Renal cortical epithelial cell (primary cell): ENCODE measurements around the gene CHAF1A. TPM values are rescaled to one million over a fixed set of nuclear protein-coding genes. Genes with fewer than 3 reads are reported as not detected.

Experiments used
- DNase-seq: peaks from one replicate; pipeline ENCODE4 v3.0.0-alpha.2; 2011; ENCODE audit warnings: low read depth
- total RNA-seq: library from RNA; depleted of rRNA; stranded (reverse); fragments of >200 nt; gene quantifications from 2 replicates; pipeline ENCODE4 v1.2.3, GENCODE V29; 2014

Gene CHAF1A, protein sequence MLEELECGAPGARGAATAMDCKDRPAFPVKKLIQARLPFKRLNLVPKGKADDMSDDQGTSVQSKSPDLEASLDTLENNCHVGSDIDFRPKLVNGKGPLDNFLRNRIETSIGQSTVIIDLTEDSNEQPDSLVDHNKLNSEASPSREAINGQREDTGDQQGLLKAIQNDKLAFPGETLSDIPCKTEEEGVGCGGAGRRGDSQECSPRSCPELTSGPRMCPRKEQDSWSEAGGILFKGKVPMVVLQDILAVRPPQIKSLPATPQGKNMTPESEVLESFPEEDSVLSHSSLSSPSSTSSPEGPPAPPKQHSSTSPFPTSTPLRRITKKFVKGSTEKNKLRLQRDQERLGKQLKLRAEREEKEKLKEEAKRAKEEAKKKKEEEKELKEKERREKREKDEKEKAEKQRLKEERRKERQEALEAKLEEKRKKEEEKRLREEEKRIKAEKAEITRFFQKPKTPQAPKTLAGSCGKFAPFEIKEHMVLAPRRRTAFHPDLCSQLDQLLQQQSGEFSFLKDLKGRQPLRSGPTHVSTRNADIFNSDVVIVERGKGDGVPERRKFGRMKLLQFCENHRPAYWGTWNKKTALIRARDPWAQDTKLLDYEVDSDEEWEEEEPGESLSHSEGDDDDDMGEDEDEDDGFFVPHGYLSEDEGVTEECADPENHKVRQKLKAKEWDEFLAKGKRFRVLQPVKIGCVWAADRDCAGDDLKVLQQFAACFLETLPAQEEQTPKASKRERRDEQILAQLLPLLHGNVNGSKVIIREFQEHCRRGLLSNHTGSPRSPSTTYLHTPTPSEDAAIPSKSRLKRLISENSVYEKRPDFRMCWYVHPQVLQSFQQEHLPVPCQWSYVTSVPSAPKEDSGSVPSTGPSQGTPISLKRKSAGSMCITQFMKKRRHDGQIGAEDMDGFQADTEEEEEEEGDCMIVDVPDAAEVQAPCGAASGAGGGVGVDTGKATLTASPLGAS
- 5.6 and 10.9 TPM in 2 replicates for total RNA-seq

DNA sequence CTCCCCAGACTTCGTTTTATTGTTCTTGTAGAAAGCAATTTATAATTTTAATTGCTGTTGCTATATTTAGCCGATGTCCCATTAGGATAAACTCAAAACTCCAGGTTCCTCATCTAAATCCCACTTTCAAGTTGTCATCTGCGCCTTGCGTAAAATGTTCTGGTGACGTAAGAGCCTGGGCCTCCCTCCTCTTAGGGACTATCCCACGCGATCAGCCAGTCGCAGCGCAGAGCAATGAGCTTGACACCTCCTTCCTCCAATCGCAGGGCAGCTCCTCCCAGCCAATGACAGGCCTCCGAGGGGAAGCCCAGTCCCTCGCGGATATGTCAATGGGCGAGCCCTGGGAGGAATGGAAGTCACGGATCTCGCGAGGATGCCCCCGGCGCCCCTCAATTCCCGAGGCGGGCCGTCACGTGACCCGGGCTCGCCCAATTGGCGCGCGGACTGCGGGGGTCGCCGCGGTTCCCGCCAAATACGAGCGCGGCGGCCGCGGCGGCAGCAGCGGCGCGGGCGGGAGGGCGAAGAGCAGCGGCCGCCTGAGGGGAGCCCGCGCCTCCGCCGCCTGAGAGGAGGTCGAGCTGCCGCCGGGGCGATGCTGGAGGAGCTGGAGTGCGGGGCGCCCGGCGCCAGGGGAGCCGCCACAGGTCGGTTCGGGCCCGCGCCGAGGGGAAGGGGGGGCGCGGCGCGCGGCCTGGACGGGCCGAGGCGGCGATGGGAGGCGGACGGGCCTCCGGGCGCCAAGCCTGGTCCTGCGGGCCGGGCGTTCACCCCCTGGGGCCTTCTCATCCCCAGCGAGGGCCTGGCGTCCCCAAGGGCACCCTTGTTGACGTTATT is at the start of gene CHAF1A:
CHAF1A (plus strand) TSS at position 470 of the 834 bp plus-strand sequence; CDS start at position 593, 123 bp downstream.
- DNase-seq = peak; percentile 99

DNA sequence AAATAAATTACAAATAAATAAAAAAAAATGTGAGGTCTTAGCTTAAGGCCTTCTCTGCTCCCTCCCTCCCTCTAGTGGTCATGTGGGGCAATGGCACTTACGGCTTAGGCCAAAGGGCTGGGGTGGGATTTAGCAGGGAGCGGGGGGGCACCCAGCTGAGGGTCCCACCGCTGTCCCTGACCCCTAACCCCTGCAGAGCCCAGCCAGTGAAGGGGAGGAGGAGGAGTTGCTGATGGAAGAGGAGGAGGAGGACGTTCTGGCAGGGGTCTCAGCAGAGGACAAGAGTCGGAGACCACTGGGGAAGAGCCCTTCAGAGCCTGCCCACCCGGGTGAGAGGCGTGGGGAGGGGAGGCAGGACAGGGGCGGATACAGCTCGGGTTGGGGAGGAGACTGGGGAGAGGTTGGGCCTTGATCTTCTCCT is 49.7 kb upstream of the CHAF1A start:
- DNase-seq = peak; percentile 56

DNA sequence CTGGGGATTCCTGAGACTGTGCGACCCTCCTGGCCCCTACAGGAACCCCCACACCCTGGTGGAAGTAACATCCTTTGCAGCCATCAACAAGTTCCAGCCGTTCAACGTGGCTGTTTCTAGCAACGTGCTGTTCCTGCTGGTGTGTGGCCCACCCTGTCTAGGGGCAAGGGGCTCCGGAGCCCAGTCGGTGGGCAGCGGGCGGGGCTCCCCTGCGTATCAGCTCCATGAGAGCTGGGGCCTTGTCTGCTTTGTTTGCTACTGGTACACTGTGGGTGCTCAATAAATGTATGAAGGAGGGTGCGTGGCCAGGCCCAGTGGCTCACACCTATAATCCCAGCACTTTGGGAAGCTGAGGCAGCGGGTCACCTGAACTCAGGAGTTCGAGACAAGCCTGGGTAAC is 48.2 kb upstream of the CHAF1A start:
- no peak for DNase-seq

DNA sequence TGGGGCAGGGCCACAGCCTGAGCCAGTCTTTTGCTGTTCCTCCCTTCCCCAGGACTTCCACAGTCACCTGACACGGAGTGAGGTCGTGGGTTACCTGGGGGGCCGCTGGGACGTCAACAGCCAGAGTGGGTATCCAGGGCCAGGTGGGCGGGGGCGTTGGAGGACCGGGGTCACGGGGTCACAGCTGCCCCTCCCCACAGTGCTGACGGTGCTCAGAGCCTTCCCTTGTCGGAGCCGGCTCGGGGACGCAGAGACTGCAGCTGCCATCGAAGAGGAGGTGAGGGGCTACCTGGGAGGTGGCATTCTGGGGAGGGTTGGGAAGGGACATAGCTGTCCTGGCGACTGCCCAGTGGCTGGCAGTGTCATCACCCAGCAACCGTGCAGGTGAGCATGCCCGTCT is 47.5 kb upstream of the CHAF1A start:
- no peak for DNase-seq

DNA sequence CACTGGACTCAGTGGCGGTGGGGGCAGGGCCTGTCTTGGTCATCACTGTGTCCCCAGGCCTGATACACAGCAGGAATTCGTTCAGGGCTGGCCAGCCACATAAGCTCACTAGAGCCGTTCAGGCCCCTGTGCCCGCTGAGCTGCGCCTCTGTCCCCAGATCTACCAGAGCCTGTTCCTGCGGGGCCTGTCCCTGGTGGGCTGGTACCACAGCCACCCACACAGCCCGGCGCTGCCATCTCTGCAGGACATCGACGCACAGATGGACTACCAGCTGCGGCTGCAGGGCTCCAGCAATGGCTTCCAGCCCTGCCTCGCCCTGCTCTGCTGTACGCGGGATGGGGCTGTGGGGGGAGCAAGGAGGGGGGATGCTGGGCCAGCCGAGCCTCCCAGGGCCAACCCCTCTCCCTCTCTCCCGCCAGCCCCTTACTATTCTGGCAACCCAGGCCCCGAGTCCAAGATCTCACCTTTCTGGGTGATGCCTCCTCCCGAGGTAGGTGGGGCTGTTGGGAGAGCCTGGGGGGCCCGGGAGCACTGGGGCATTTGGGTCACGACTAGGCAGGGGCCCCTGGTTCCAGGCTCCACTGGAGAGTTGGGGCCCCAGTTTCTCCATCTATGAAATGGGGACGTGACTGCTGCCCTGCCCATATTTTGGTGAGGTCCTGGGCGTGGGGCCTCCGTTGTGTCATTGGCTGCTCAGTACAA is 45.2 kb upstream of the CHAF1A start:
- DNase-seq = no peak

DNA sequence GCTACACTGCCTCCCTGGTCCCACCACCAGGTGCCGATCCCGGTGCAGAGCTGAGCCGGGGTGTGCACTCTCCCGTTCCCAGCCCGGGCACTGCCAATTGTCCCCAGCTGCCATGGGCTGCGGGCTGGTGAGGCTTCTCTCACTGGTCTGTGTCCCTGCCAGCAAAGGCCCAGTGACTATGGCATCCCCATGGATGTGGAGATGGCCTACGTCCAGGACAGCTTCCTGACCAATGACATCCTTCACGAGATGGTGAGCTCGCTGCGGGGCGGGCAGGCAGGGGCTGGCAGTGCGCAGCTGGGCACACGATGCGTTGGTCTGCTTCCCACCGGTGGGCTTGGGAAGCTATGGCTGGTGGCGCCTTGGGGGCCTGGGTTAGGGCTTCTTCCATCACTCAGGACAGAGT is 44.5 kb upstream of the CHAF1A start:
- no peak for DNase-seq

DNA sequence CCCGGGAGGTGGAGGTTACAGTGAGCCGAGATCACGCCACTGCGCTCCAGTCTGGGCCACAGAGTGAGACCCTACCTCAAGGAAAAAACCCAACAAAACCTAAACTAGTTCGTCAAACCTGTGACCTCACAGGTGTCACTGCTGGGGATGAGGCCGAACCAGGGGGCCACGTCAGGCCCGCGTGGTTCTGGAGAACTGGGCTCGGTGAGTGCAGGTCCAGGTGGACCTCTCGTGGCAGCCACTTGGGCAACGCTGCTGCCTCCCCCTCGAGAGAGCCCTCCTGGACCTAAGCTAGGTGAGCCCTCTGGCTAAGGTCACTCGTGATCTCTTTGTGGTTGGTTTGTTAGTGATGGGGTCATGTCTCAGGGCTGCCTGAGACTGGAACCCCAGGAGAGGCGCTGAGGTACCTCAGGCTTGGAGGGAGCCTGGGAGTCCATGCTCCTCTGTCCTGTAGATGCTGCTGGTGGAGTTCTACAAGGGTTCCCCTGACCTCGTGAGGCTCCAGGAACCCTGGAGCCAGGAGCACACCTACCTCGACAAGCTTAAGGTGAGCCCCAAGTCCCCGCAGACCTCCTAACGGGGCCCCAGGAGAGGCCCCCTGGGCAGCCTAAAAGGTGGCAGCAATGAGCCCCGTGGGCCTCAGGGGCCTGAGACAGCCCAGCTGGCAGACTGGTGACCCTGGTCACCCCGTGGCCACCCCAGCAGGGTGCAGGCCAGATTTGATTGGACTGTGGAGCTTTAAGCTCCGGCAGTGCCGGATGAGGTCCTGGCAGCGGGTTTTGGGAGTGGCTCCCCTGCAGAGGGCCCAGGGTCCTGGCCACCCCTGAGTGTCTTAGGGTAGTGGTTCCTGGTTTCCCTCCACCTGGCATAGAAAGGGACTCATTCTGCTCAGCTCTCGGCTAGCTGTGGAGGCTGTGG is 43.5 kb upstream of the CHAF1A start:
- no peak for DNase-seq

DNA sequence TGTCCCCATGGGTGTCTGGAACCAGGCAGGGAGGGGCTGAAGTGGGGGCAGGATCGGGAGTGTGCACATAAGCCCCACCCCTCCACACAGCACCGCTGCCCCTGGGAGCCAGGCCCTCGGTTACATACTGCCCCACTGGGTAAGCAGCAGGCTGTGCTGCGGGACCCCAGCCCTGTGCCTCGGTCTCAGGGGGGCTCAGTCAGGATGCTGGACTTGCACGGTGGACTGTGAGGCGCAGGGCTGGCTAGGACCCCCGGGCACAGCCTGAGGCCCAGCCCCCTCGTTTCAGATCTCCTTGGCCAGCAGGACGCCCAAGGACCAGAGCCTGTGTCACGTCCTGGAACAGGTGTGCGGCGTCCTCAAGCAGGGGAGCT is 42.8 kb upstream of the CHAF1A start:
- DNase-seq = no peak

DNA sequence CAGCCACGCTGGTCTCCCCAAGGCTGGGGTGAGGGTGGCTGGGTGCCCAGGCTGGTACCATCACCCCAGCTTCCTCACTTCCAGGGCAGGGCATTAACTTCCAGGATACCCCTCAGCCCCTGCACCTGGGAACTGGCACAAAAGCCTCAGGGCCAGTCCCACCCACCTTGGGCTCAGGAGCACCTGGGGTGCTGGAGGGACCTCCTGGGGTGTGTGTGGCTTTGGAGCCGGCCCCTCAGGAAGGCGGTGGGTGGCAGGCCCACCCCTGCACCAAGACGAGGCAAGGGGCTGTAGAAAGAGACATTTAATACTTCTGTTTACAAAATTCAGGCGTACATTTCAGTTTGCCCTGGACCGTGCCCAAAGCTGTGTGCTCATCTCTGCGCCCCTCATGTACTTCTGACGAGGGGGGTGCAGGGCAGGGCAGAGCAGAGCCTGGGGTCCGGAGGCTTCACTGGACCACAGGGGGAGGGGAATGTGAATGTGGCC is 42.3 kb upstream of the CHAF1A start:
- DNase-seq = no peak

DNA sequence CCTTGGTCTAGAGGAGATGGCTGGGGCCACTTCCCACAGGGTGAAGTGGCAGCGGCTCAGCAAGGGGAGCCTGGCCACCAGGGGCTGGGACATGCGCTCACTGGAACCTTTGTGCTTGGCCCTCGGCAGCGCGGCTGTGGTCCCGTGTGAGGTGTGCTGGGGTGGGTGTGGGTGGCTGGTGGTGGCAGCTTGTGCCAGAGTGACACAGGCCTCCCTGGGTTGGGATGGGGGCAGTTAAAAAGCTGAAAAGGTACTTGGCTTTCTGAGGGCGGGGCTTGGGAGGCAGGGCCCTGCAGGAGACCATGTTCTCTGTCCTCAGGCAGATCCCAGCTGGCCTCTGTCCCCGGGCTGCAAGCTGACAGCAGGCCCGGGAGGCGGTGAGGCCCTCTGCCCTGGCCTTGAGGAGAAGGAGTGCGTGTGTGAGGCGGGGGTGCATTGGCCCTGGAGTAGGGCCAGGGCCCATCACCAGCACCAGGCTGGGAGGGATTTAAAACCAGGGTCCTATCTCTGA is 41.7 kb upstream of the CHAF1A start:
- no peak for DNase-seq

DNA sequence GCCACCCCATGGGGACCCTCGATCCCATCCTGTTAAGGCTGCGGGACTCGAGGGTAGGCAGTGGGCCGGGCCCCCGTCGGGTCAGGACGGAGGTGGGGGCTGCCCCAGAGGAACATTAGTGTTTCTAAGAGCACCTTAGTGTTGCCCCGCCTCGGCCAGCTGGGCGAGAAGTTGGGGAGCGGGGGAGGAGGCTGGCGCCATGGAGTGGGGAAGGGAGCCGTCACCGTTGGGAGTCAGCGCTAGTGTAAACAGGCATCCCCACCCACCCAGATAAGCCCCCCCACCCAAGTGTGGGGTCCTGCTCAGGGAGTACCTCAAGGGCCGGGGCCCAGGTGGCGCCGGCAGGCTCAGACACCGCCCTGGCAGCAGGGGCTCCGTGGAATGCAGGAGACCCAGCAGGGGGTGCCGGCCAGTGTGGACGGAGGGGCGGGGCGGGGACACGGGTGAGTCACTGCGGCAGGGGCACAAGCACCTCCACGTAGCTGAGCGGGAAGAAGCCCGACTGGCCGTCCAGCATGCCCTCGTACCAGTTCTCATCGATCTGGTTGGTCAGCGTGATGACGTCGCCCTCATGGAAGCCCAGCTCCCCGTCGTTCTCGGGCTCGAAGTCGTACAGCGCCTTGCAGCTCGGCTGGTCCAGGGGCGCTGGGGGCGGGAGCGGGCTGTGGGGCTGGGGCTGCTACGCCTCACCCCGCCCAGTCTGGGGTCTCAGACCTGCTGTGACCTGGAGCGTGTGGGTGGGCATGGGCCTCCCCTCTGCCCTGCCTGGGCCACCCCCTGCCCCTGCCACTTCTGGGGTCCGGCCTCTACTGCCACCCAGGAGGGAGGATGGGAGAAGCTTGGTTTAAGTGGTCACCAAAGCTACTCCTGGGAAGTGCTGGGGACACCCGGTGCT is 41.0 kb upstream of the CHAF1A start:
- DNase-seq = no peak

DNA sequence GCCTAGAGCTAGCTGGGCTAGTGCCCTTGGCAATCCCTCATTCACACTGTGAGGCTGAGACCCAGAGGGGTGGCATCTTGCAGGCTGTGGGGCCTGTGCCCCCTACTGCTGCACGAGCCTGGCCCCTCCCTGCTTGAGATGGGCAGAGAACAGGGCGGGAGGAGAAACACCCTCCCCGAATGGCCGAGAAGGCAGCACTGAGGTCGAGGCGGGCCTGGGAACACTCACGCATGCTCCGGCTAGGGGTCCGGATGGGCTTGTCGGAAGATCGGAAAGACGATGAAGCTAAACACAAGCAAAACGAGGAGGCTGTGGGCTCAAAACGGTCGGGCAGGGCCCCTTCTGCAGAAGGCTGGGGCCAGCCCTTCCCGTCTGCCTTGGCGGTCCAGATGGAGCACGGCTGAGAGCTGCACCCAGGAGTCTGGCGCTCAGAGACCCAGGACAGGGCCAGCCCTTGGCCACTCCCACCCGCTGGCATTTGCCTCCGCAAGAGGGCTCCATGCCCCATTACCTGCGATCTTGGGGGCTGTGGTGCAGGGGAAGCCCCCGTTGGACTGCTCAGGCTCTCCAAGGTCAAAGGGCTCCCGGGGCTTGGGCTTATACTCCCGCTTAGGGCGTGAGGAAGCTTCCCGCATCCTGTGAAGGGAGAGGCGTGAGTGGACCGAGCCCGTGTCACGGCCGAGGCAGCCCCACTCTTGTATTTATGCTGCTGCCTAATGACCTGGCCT is 40.2 kb upstream of the CHAF1A start:
- DNase-seq = no peak

DNA sequence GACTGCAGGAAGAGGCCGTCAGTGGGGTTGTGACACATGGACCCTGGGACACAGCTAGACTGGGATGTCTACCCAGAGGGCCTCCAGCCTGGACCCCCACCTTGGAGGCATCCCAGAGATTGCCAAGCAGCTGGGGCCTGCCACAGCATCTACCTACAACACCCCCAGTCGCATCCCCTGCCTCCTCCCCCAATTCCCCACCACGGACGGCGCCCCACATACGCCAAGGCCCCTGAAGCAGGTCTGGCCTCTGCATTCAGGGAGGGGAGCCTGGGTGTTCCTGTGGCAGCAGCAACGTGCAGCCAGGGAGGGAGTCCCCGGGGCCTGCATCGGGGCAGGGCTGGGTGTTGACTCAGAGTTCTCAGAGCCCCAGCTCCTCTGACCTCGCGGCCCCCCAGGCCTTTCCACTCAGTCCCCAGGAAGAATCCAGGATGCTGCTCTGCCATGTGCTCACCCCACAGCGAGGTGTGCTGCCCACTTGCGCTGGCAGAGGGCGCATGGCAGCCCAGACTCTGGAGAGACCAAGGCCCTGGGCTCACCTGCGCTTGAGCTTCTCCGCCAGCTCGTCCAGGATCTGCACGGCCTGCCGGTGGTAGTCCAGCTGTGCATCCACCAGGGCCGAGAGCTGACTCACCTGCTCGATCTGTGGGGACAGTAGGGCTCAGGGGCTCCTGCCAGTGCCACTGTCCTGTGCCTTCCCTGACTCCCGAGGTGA is 39.5 kb upstream of the CHAF1A start:
- DNase-seq = no peak

DNA sequence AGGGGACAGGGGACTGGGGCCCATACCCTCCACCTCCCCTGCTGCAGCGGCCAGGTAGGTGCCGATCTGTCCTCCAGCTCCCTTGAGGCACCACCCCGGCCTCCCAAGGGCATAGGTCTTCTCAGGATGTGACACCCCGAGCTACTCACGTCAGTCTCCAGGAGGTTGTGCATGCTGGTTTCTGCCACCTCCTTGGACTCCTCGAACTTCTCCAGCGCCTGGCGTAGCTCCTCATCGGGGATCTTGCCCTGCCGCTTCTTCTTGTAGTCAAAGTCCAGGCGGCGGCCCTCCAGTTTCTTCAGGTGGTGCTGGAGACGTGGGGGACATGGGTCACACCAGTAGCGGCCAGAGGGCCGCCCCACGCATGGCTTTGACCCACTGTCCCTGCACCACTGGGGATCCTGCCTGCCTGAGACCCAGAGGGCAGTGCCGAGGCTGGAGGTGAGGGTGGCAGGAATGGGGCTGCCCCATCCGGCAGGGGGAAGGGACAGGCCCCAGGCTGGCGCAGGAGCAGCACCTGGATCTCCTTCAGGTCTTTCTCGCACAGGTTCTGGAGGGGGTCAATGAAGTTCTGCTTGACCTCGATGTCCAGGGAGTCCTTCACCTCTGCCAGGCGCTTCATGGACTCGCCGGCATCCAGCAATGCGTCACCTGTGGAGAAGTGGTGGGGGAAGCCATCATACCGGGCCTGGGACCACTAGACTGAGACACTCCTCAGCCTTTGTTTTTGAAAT is 38.7 kb upstream of the CHAF1A start:
- no peak for DNase-seq

DNA sequence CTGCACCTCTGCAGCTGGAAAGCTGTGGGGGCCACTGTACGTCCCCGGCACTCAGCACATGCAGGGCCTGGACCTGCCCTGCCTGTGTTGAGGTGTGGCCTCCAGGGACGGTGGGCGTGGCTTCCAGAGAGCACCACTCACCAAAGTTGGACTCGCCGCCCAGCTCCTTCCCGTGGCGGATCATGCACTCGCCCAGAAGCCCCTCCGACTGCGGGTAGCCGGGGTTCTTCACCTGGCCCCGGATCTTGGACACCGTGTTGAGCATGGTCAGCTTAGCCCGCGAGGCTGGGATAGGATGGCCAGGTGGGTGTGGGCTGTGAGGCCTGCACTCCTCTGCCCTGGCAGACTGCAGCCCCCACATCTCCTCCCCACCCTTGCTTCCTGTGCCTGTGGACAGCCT is 37.1 kb upstream of the CHAF1A start:
- no peak for DNase-seq

DNA sequence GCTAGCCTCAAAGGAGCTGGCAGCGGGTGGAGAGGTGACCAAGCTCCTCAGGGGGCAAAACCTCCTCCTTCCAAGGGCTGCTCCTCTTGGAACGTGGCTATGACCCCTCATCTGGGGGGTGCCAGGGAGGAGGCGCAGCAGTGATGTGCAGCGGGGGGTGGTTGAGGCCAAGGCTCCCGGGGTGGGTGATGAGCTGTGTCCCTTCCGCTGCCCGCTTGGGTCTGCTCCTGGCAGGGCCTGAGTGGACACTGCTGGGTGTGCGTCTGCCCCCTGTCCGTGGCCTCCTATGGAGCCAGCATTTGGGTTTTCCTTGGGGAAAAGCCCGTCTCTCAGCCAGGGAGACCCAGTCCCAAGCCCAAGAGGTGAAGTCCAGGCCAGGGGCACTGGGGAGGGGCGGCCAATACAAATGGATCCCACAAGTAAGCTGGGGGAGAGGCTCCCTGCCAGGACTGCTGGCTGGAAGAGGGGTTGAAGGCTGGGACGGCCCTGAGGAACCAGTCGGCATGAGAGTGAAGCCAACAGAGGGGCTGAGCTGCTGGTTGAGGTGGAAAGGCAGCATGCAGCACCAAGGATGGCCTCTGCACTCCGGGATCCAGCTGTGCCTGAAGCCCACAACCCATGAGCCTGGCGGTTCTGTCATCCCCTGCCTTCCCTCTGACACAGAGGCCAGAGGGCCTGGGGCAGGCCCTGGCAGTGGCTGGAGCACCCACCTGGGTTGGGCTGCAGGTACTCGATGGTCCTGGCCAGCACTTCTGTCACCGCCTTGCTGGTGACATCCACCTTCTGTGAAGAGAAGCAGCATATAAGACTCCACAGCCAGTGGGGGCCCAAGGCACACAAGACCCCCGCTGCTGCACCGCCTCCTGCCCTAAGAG is 36.4 kb upstream of the CHAF1A start:
- no peak for DNase-seq
